H1 (cell line): Measurements from ENCODE around the gene IL31. TPM values are rescaled to one million over a fixed set of nuclear protein-coding genes. Genes with fewer than 3 reads are reported as not detected.

ENCODE experiments used
- CHD1 ChIP-seq: IDR thresholded peaks from 2 replicates; pipeline ENCODE4 v1.6.1; 2012; ENCODE audit warnings: low read depth, low read length, improper control_type of control experiment
- RBBP5 ChIP-seq: IDR thresholded peaks from 2 replicates; pipeline ENCODE4 v1.7.1; 2012; ENCODE audit warnings: low read depth, mild to moderate bottlenecking, inconsistent platforms, low read length, moderate library complexity, borderline replicate concordance
- RFX5 ChIP-seq: IDR thresholded peaks from 2 replicates; pipeline ENCODE4 v1.6.1; 2011; ENCODE audit warnings: low read depth, low read length, improper control_type of control experiment, borderline replicate concordance
- RNF2 ChIP-seq: fragments of 200-900, 300-1000 bp; sonication (generic); IDR thresholded peaks from 2 replicates; pipeline ENCODE4 v1.7.1; 2016; ENCODE audit warnings: borderline replicate concordance, low read depth, mild to moderate bottlenecking, antibody characterized with exemption, low read length; ENCODE audit not compliant: poor library complexity, severe bottlenecking; ENCODE audit errors: missing control alignments
- SP1 ChIP-seq: IDR thresholded peaks from 2 replicates; pipeline ENCODE4 v1.6.1; 2011; ENCODE audit warnings: low read depth, low read length
- polyA plus RNA-seq, 7 experiments: library from polyadenylated mRNA; depleted of rRNA in 3 of 7; stranded (reverse) in 5 of 7; unstranded in 2 of 7; fragments of >200 nt in 5 of 7; fragments of 200-250 nt in 2 of 7; gene quantifications; 1 replicate in 5 of 7; 2 replicates in 1 of 7; 4 replicates in 1 of 7; pipeline versions ENCODE4 v1.2.1 to v1.2.3, GENCODE V29; 2011 to 2013; ENCODE audit warnings: missing spikeins in 2 of 7, mixed read lengths in 2 of 7
- total RNA-seq: library from RNA; stranded (reverse); fragmentation: NEBNext Ultra II Directional; extraction: Animal tissue kit (Norgen Biotek cat#: 25700); gene quantifications from 2 replicates; pipeline ENCODE4 v1.2.1, GENCODE V29; 2021

Gene IL31
- total and polyA plus RNA-seq, 2 of the 8 experiments (the other 6 are each of a cell fraction or from before 2014, with no cell fraction given) = not detected

- no peak for TF ChIP-seq RNF2
- no peak for TF ChIP-seq RBBP5
- no peak for TF ChIP-seq RFX5
- no peak for TF ChIP-seq CHD1
- TF ChIP-seq SP1 = no peak
- TF ChIP-seq, all 59 proteins: peak for 0
These were observed 25.4 kb downstream of the IL31 start (continued) for GRCh38 chr12:122148657-122149056.
